OCI-LY1 (cell line): ENCODE data around the gene NOP14.
"Not testable (repeated sequence)": the region's sequence is repeated elsewhere in the genome, so short reads cannot be mapped to it uniquely, and the experiment has no call there.

Source experiments
- H2AFZ ChIP-seq: fragments of 200-600 bp; sonication (generic), shearing (Covaris generic); 2 replicates; pipeline ENCODE4 v1.6.0; 2014; ENCODE audit warnings: antibody characterized with exemption, mild to moderate bottlenecking, low read length
- H3F3A ChIP-seq: fragments of 200-600 bp; sonication (generic), shearing (Covaris generic); 2 replicates; pipeline ENCODE4 v1.6.0; 2014; ENCODE audit warnings: mild to moderate bottlenecking, antibody characterized with exemption, low read length, moderate library complexity; ENCODE audit not compliant: insufficient read depth
- H3K27ac ChIP-seq: fragments of 200-600 bp; sonication (generic); 2 replicates; pipeline ENCODE4 v1.5.1; 2014; ENCODE audit warnings: low read length, mixed run types, mild to moderate bottlenecking, low read depth; ENCODE audit not compliant: poor library complexity, severe bottlenecking
- H3K27me3 ChIP-seq: fragments of 200-600 bp; sonication (generic); 2 replicates; pipeline ENCODE4 v1.6.0; 2014; ENCODE audit warnings: antibody characterized with exemption, mild to moderate bottlenecking, low read length, moderate library complexity; ENCODE audit not compliant: insufficient read depth
- H3K36me3 ChIP-seq: fragments of 200-600 bp; sonication (generic); 2 replicates; pipeline ENCODE4 v1.6.1; 2014; ENCODE audit warnings: mild to moderate bottlenecking, antibody characterized with exemption, low read length, moderate library complexity, mixed read lengths; ENCODE audit not compliant: insufficient read depth
- H3K4me1 ChIP-seq: fragments of 200-600 bp; sonication (generic); 2 replicates; pipeline ENCODE4 v1.5.1; 2014; ENCODE audit warnings: mild to moderate bottlenecking, low read length, moderate library complexity; ENCODE audit not compliant: insufficient read depth, severe bottlenecking
- H3K4me2 ChIP-seq: fragments of 200-600 bp; sonication (generic), shearing (Covaris generic); 2 replicates; pipeline ENCODE4 v1.6.1; 2014; ENCODE audit warnings: low read length
- H3K4me3 ChIP-seq: fragments of 200-600 bp; sonication (generic); 2 replicates; pipeline ENCODE4 v1.5.1; 2014; ENCODE audit warnings: low read length, low read depth, mild to moderate bottlenecking, mixed read lengths; ENCODE audit not compliant: poor library complexity, severe bottlenecking
- H3K79me2 ChIP-seq: fragments of 200-600 bp; shearing (Covaris generic); 2 replicates; pipeline ENCODE4 v1.6.1; 2016; ENCODE audit warnings: mixed run types, low read length, mixed read lengths; ENCODE audit not compliant: insufficient read depth
- H3K9ac ChIP-seq: fragments of 200-600 bp; sonication (generic), shearing (Covaris generic); 2 replicates; pipeline ENCODE4 v1.6.1; 2014; ENCODE audit warnings: mild to moderate bottlenecking, low read length, mixed read lengths
- H3K9me2 ChIP-seq: fragments of 200-600 bp; sonication (generic), shearing (Covaris generic); 2 replicates; pipeline ENCODE4 v1.6.1; 2014; ENCODE audit warnings: low read depth, mild to moderate bottlenecking, low read length, mixed read lengths
- H3K9me3 ChIP-seq: fragments of 200-600 bp; shearing (Covaris generic); 2 replicates; pipeline ENCODE4 v1.6.1; 2014; ENCODE audit warnings: low read length, mixed read lengths
- H4K20me1 ChIP-seq: fragments of 200-600 bp; sonication (generic), shearing (Covaris generic); 2 replicates; pipeline ENCODE4 v1.6.0; 2016; ENCODE audit warnings: mild to moderate bottlenecking, low read length; ENCODE audit not compliant: insufficient read depth
- EZH2 ChIP-seq: fragments of 200-600 bp; sonication (generic), shearing (Covaris generic); IDR thresholded peaks from 2 replicates; pipeline ENCODE4 v1.8.0; 2017; ENCODE audit warnings: borderline replicate concordance, mixed run types, mild to moderate bottlenecking, antibody characterized with exemption, low read length, moderate library complexity, mixed read lengths
- TF ChIP-seq, protein P1 (sequence below): fragments of 200-600 bp; sonication (generic), shearing (Covaris generic); IDR thresholded peaks from 2 replicates; pipeline ENCODE4 v1.5.1; 2017; ENCODE audit warnings: mild to moderate bottlenecking, antibody characterized with exemption, low read length, moderate library complexity, mixed read lengths

The NOP14 gene

GRCh38 chr4:2955186-2956044 is 7.8 kb downstream of the NOP14 start:
- H3K4me1 ChIP-seq, H3F3A ChIP-seq, H3K9me3 ChIP-seq, H4K20me1 ChIP-seq, H3K9ac ChIP-seq, H3K4me3 ChIP-seq, H3K4me2 ChIP-seq, H3K79me2 ChIP-seq, H3K27ac ChIP-seq, H3K9me2 ChIP-seq, H2AFZ ChIP-seq, H3K27me3 ChIP-seq: not testable (repeated sequence)
- H3K36me3 ChIP-seq: peaks cover 74% of the 10 kb centered on the region
- TF ChIP-seq, protein P1, sequence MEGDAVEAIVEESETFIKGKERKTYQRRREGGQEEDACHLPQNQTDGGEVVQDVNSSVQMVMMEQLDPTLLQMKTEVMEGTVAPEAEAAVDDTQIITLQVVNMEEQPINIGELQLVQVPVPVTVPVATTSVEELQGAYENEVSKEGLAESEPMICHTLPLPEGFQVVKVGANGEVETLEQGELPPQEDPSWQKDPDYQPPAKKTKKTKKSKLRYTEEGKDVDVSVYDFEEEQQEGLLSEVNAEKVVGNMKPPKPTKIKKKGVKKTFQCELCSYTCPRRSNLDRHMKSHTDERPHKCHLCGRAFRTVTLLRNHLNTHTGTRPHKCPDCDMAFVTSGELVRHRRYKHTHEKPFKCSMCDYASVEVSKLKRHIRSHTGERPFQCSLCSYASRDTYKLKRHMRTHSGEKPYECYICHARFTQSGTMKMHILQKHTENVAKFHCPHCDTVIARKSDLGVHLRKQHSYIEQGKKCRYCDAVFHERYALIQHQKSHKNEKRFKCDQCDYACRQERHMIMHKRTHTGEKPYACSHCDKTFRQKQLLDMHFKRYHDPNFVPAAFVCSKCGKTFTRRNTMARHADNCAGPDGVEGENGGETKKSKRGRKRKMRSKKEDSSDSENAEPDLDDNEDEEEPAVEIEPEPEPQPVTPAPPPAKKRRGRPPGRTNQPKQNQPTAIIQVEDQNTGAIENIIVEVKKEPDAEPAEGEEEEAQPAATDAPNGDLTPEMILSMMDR: peak; percentile 82

DNA sequence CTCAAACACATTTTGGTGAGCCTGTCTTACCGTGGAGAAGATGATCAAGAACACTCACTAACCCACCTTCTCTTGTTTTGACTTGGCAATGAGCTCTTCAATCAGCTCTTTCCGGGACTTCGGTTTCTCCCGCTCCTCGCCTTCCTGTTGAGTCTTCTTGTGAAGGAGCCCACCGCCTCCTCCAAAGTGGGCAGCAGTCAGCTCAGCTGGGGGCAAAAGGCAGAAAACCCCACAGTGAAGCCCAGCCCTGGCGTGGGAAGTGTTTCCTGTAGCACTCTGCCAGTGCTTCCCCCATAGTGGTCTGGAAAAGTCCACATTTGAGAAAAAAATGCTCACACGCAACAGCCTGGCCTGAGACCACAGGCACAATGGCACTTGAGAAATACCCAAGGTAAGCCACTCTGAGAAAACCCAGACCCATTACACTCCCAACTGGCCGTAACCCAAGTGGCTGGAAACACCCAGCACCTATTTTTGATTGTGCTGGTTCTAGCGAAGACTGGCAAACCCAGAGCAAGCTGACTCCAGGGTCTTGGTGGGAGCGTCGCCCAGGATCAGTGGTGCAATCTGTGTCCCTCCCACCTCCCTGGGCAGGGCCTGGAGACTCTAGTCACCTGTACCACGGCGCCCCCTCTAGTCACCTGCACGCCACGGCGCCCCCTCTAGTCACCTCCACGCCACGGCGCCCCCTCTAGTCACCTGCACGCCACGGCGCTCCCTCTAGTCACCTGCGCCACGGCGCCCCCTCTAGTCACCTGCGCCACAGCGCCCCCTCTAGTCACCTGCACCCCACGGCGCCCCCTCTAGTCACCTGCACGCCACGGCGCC is 8.6 kb downstream of the NOP14 start:
- Histone ChIP-seq H3K27me3 (no peaks in the 10 kb centered on the region), H3K4me3 (no peak overlapping the region), H3K27ac (peak overlapping the region; percentile 76), H3K36me3 (peaks cover 78% of the 10 kb centered on the region), H3K9ac (no peak overlapping the region), H3F3A (peaks cover 8% of the 10 kb centered on the region; the same call in 1 of the 2 replicates), H3K4me2 (no peak overlapping the region), H3K9me3 (no peaks in the 10 kb centered on the region), H3K4me1 (no peaks in the 10 kb centered on the region), H4K20me1 (no peaks in the 10 kb centered on the region), H2AFZ (no peak overlapping the region), H3K9me2 (no peaks in the 10 kb centered on the region), H3K79me2 (peaks cover 4% of the 10 kb centered on the region; the same call in 1 of the 2 replicates)
- TF ChIP-seq, protein P1: no peak
- no peak for TF ChIP-seq EZH2

DNA sequence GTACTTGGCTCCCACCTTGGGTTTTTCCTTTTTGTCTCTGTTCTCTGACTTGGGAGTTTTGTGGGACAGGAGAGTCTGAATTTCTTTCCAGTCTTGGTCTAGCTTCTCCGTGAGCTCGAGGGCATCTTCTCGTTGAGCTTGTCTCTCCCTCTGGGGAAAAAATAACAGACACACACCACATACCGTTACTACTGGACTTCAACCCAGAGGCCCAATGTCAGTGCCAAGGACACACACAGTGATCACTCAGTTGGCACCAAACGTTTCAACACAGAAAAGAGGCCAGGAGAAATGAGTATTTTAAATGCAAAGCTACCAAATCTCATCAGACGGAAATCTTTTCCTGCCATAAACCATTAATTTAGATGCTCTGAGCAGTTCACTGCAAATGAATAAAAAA is 9.7 kb downstream of the NOP14 start:
- H3K4me3 ChIP-seq: no peak overlapping the region
- no peaks in the 10 kb centered on the region for H3K9me2 ChIP-seq
- H2AFZ ChIP-seq: no peak overlapping the region
- H3K27me3 ChIP-seq: no peaks in the 10 kb centered on the region
- H3K36me3 ChIP-seq: peaks cover 82% of the 10 kb centered on the region
- H3K9ac ChIP-seq: no peak overlapping the region
- no peaks in the 10 kb centered on the region for H3K4me1 ChIP-seq
- H3K9me3 ChIP-seq: no peaks in the 10 kb centered on the region
- H3K27ac ChIP-seq: no peak overlapping the region
- peaks cover 8% of the 10 kb centered on the region; the same call in 1 of the 2 replicates for H3F3A ChIP-seq
- H3K4me2 ChIP-seq: no peak overlapping the region
- peaks cover 3% of the 10 kb centered on the region; the same call in 1 of the 2 replicates for H3K79me2 ChIP-seq
- no peak for TF ChIP-seq EZH2
- TF ChIP-seq, protein P1: no peak
- H4K20me1 ChIP-seq: no peaks in the 10 kb centered on the region
